Natural killer cell (primary cell): ENCODE data around the gene CD163L1. TPM values are rescaled to one million over a fixed set of nuclear protein-coding genes. Genes with fewer than 3 reads are reported as not detected.

Experiments used
- ATAC-seq, 3 donors: fragments of 150-1000 bp in 2 of 3; fragments of 200-7000 bp in 1 of 3; cut with Tn5 transposase; 1 replicate in 1 of 3; 2 replicates in 2 of 3; pipeline ENCODE4 v1.10.0; 2021; ENCODE audit warnings: mild to moderate bottlenecking in 2 of 3, moderate library complexity in 2 of 3
- DNase-seq, 2 donors: peaks; one replicate each; pipeline versions ENCODE4 v3.0.0 to v3.0.0-alpha.2; 2013 to 2021; ENCODE audit warnings: mixed read lengths in 1 of 2
- H3K27ac ChIP-seq: one replicate; pipeline ENCODE4 v1.5.1; 2013; ENCODE audit warnings: mild to moderate bottlenecking, low read length
- H3K27me3 ChIP-seq: one replicate; pipeline ENCODE4 v1.6.1; 2013; ENCODE audit warnings: low read length; ENCODE audit not compliant: control insufficient read depth, insufficient read depth
- H3K36me3 ChIP-seq: one replicate; pipeline ENCODE4 v1.6.1; 2013; ENCODE audit warnings: low read length; ENCODE audit not compliant: control insufficient read depth, insufficient read depth
- H3K4me1 ChIP-seq: one replicate; pipeline ENCODE4 v1.6.1; 2013; ENCODE audit warnings: low read length; ENCODE audit not compliant: control insufficient read depth, insufficient read depth
- H3K4me3 ChIP-seq: one replicate; pipeline ENCODE4 v1.5.1; 2013; ENCODE audit warnings: low read length
- H3K9me3 ChIP-seq: one replicate; pipeline ENCODE4 v1.6.1; 2013; ENCODE audit warnings: low read length; ENCODE audit not compliant: control insufficient read depth, insufficient read depth
- H3K27ac Mint-ChIP-seq, 2 donors: one replicate each; pipeline ENCODE4 v1.8.0; 2022; ENCODE audit warnings: mild to moderate bottlenecking in 2 of 2, mixed read lengths in 2 of 2, moderate library complexity in 1 of 2
- H3K27me3 Mint-ChIP-seq, 2 donors: one replicate each; pipeline ENCODE4 v1.8.0; 2022; ENCODE audit warnings: low read depth in 2 of 2, mixed read lengths in 2 of 2
- H3K36me3 Mint-ChIP-seq: one replicate; pipeline ENCODE4 v1.8.0; 2022; ENCODE audit warnings: mixed read lengths
- H3K4me1 Mint-ChIP-seq, 2 donors: one replicate each; pipeline ENCODE4 v1.8.0; 2022; ENCODE audit warnings: mixed read lengths in 2 of 2
- H3K4me3 Mint-ChIP-seq: one replicate; pipeline ENCODE4 v1.8.0; 2022; ENCODE audit warnings: mild to moderate bottlenecking, moderate library complexity, mixed read lengths
- H3K9me3 Mint-ChIP-seq, 2 donors: one replicate each; pipeline ENCODE4 v1.8.0; 2022; ENCODE audit warnings: mixed read lengths in 2 of 2
- WGBS: methylation state at CpG from one replicate; pipeline ENCODE4 v1.1.7; 2013; ENCODE audit warnings: missing lambda C conversion rate; ENCODE audit not compliant: insufficient coverage; 5-methylcytosine and 5-hydroxymethylcytosine counted together
- intact Hi-C: fragments of 100-400 bp; cut with micrococcal nuclease; formaldehyde crosslinking; loops from one replicate; pipeline ENCODE4 v1.14.2; 2022
- total RNA-seq, 4 donors: library from RNA; stranded (reverse); fragments of 120-200 nt in 1 of 4; gene quantifications; one replicate each; pipeline versions ENCODE4 v1.2.3 to v1.2.4, GENCODE V29; 2013 to 2022
- TF ChIP-seq, protein P1 (sequence below): fragments of 200-600 bp; IDR thresholded peaks from one replicate; pipeline ENCODE4 v1.8.0; 2022; ENCODE audit warnings: antibody characterized with exemption

The CD163L1 gene
- total RNA-seq, 3 donors from 2014 or later (not counting 1 experiment from before 2014, with no cell fraction given) = 0.34 TPM; not detected in 2

DNA sequence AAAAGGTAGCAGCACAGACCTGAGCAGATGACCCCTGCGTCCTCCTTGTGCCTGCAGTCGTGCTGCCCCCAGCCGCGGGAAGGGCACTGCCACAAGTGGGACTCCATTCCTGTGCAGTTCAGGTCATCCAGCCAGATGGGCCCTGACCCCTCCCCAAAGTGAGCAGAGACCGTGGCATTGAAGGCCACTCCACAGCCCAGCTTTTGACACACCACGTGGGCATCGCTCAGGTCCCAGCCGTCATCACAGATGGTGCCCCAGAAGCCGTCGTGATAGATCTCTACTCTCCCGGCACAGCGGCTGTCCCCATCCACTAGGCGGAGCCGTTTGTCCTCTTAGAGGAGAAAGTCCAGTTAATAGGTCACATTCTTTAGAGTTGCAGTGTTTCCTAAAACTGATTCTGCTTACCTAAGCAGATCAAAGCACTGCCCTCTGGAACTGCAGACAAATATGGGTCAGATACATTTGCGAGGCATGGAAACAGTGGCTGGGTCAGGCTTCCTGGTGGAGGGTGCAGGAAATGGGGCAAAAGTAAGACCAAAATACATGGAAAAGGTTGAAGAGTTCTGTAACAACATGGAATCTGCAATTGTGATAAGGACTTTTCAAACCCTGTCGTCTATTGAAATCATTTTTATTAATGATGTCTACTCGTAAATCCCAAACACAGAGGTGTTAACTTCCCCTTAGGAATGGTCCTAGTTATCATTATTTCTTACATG is 69.4 kb downstream of the CD163L1 start:
- intact Hi-C loops = no loop called here
- H3K4me3 Mint-ChIP-seq = no peak overlapping the region
- peaks cover 15 to 16% of the 10 kb centered on the region in 2 donors for H3K27me3 Mint-ChIP-seq
- H3K4me3 ChIP-seq = no peak overlapping the region
- no peaks in the 10 kb centered on the region for H3K4me1 ChIP-seq
- no peaks in the 10 kb centered on the region for H3K36me3 ChIP-seq
- 52% methylated on average over 17 of the region's 17 CpGs for WGBS
- H3K9me3 ChIP-seq = no peaks in the 10 kb centered on the region
- H3K27ac Mint-ChIP-seq = no peak overlapping the region
- no peak overlapping the region for H3K27ac ChIP-seq
- TF ChIP-seq, protein P1, sequence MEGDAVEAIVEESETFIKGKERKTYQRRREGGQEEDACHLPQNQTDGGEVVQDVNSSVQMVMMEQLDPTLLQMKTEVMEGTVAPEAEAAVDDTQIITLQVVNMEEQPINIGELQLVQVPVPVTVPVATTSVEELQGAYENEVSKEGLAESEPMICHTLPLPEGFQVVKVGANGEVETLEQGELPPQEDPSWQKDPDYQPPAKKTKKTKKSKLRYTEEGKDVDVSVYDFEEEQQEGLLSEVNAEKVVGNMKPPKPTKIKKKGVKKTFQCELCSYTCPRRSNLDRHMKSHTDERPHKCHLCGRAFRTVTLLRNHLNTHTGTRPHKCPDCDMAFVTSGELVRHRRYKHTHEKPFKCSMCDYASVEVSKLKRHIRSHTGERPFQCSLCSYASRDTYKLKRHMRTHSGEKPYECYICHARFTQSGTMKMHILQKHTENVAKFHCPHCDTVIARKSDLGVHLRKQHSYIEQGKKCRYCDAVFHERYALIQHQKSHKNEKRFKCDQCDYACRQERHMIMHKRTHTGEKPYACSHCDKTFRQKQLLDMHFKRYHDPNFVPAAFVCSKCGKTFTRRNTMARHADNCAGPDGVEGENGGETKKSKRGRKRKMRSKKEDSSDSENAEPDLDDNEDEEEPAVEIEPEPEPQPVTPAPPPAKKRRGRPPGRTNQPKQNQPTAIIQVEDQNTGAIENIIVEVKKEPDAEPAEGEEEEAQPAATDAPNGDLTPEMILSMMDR = peak; percentile 17
- DNase-seq (peak in 1 of 2 donors; percentile 9), ATAC-seq (peak in 1 of 3 donors; percentile 53)
- H3K27me3 ChIP-seq = peaks cover 6% of the 10 kb centered on the region
- no peaks in the 10 kb centered on the region for H3K9me3 Mint-ChIP-seq
- no peaks in the 10 kb centered on the region for H3K36me3 Mint-ChIP-seq
- no peaks in the 10 kb centered on the region for H3K4me1 Mint-ChIP-seq

DNA sequence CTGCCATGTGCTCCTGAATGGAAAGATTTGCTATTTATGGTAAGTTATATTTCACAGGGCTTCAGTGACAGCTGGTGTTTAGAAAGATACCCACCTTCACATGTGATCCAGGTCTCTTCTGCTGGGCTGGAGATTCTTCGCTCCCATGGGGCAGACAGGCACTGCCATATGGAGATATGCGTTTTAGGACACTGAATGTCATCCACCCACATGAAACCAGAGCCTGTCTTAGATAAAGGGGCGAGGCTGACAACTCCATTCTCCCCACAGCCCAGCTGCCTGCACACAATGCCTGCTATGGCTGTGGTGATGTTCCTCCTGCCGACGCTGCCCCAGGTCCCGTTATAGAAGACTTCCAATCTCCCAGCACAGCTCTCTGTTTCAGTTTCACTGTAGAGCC is 70.7 kb downstream of the CD163L1 start:
- Mint-ChIP-seq H3K4me3 (no peak overlapping the region), H3K36me3 (no peaks in the 10 kb centered on the region), H3K4me1 (no peaks in the 10 kb centered on the region), H3K9me3 (no peaks in the 10 kb centered on the region), H3K27me3 (peaks cover 9 to 20% of the 10 kb centered on the region in 2 donors), H3K27ac (no peak overlapping the region)
- Histone ChIP-seq H3K4me3 (no peak overlapping the region), H3K9me3 (no peaks in the 10 kb centered on the region), H3K27me3 (peaks cover 6% of the 10 kb centered on the region), H3K36me3 (no peaks in the 10 kb centered on the region), H3K27ac (no peak overlapping the region), H3K4me1 (no peaks in the 10 kb centered on the region)
- intact Hi-C loops = no loop called here
- DNase-seq = no peak
- WGBS = 89% methylated on average over 6 of the region's 6 CpGs
- ATAC-seq = no peak
- TF ChIP-seq, protein P1 = no peak

DNA sequence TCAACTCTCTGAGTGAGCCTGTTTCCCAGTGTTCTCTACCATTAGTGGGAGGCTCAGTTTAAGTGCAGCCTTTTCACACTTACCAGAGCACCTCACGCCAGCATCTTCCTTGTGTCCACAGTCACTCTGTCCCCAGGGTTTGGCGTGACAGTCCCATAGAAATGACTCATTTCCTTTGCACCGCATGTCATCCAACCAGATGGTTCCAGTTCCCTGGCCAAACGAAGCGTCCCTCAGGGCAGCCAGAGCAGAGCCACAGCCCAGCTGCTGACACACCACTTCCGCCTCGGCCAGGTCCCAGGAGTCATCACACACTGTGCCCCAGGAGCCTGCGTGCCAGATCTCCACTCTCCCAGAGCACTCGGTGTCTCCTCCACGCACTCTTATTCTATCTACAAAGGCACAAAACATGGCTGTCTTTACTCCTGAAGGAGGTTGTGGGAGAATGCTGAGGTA is 74.7 kb downstream of the CD163L1 start:
- H3K36me3 Mint-ChIP-seq = no peaks in the 10 kb centered on the region
- H3K27me3 ChIP-seq = peaks cover 3% of the 10 kb centered on the region
- H3K36me3 ChIP-seq = no peaks in the 10 kb centered on the region
- intact Hi-C loops = no loop called here
- peaks cover 5 to 38% of the 10 kb centered on the region in 2 donors for H3K27me3 Mint-ChIP-seq
- H3K4me3 Mint-ChIP-seq = no peak overlapping the region
- H3K4me1 Mint-ChIP-seq = no peaks in the 10 kb centered on the region
- H3K27ac ChIP-seq = no peak overlapping the region
- no peaks in the 10 kb centered on the region for H3K9me3 Mint-ChIP-seq
- 77% methylated on average over 8 of the region's 10 CpGs for WGBS
- no peak for ATAC-seq
- H3K27ac Mint-ChIP-seq = no peak overlapping the region
- TF ChIP-seq, protein P1 = no peak
- DNase-seq = no peak
- no peaks in the 10 kb centered on the region for H3K4me1 ChIP-seq
- H3K9me3 ChIP-seq = no peaks in the 10 kb centered on the region
- no peak overlapping the region for H3K4me3 ChIP-seq

DNA sequence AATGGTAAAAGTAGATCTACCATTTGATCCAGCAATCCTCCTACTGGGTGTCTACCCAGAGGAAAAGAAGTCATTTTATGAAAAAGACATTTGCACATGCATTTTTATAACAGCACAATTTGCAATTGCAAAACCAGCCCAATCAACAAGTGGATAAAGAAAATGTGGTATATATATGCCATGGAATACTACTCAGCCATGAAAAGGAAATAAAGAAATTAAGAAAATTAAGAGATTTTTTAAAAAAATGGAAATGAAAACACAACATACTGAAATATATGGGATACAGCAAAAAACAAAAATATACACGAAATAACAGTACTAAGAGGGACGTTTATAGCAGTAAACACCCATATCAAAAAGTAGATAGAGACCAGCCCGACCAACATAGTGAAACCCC is 81.2 kb downstream of the CD163L1 start:
- no peaks in the 10 kb centered on the region for H3K36me3 ChIP-seq
- 86% methylated on average over 3 of the region's 3 CpGs for WGBS
- no peaks in the 10 kb centered on the region for H3K9me3 ChIP-seq
- no peaks in the 10 kb centered on the region for H3K9me3 Mint-ChIP-seq
- peaks cover 2% of the 10 kb centered on the region for H3K27me3 ChIP-seq
- DNase-seq (no peak), ATAC-seq (no peak)
- no peak overlapping the region for H3K4me3 ChIP-seq
- H3K27ac ChIP-seq = no peak overlapping the region
- no peaks in the 10 kb centered on the region for H3K4me1 Mint-ChIP-seq
- no peaks in the 10 kb centered on the region for H3K4me1 ChIP-seq
- no peaks in the 10 kb centered on the region for H3K36me3 Mint-ChIP-seq
- TF ChIP-seq, protein P1 = no peak
- H3K4me3 Mint-ChIP-seq = no peak overlapping the region
- H3K27ac Mint-ChIP-seq = no peak overlapping the region
- H3K27me3 Mint-ChIP-seq = peaks cover 0 to 22% of the 10 kb centered on the region in 2 donors
- intact Hi-C loops = no loop called here
